Ishikawa (cell line): ENCODE measurements around the gene ITFG1.

Source experiments
- CEBPB ChIP-seq: IDR thresholded peaks from 2 replicates; pipeline ENCODE4 v1.6.1; 2012
- CREB1 ChIP-seq: IDR thresholded peaks from 2 replicates; pipeline ENCODE4 v1.6.1; 2012; ENCODE audit warnings: low read depth
- EGR1 ChIP-seq: IDR thresholded peaks from 2 replicates; pipeline ENCODE4 v1.6.1; 2012
- FOXM1 ChIP-seq: IDR thresholded peaks from 2 replicates; pipeline ENCODE4 v1.6.1; 2012; ENCODE audit warnings: low read depth, borderline replicate concordance
- MAX ChIP-seq: IDR thresholded peaks from 2 replicates; pipeline ENCODE4 v1.6.1; 2012
- REST ChIP-seq: IDR thresholded peaks from 2 replicates; pipeline ENCODE4 v1.6.1; 2012; ENCODE audit warnings: low read depth, mild to moderate bottlenecking
- TAF1 ChIP-seq: IDR thresholded peaks from 2 replicates; pipeline ENCODE4 v1.6.1; 2012; ENCODE audit warnings: low read depth, mild to moderate bottlenecking
- TCF12 ChIP-seq: IDR thresholded peaks from 2 replicates; pipeline ENCODE4 v1.6.1; 2012; ENCODE audit warnings: low read depth
- USF1 ChIP-seq: IDR thresholded peaks from 2 replicates; pipeline ENCODE4 v1.6.1; 2012
- YY1 ChIP-seq: IDR thresholded peaks from 2 replicates; pipeline ENCODE4 v1.6.1; 2012; ENCODE audit warnings: low read depth

GRCh38 chr16:47284999-47285398, 175.9 kb downstream of the ITFG1 start:
- TF ChIP-seq CEBPB (no peak), TCF12 (no peak), MAX (no peak), EGR1 (no peak), USF1 (no peak), REST (no peak), CREB1 (no peak), YY1 (no peak), FOXM1 (no peak), TAF1 (no peak)
